ENCODE results near the gene KDM6A. TPM values are rescaled to one million over a fixed set of nuclear protein-coding genes. Genes with fewer than 3 reads are reported as not detected.

Gene KDM6A
- total and polyA plus RNA-seq, 2 donors (not counting 3 experiments of a cell fraction or from before 2014, with no cell fraction given): 9.0 to 20.6 TPM

DNA sequence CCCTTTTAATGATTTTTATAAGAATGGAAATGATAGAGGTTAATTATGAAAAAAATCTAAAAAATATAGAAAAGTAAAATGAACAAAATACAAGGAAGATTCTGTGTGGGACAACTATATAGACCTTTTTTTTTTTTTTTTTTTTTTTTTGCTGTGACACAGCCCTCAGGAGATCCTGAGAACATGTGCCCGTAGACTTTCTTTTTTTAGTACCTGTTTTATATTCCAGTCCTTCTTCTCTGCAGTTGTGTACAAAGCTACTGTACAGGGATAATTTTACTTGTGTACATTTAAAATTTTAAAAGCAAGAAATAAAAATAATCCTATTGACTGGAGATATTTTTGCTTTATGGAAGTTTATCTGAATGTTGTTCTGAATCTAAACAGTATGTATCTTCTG, 85.5 kb downstream of the KDM6A start:
- Histone ChIP-seq H3K4me2 (ENCODE audit: insufficient read depth, low read length) (no peak overlapping the region), H3K79me2 (ENCODE audit: control insufficient read depth, insufficient read depth, low read length) (peaks cover 41% of the 10 kb centered on the region), H3K9me1 (replicated peaks; ENCODE audit: control insufficient read depth, extremely low read depth, insufficient read depth, low read length) (no peaks in the 10 kb centered on the region), H4K20me1 (replicated peaks; ENCODE audit: control insufficient read depth, extremely low read depth, insufficient read depth, low read length) (no peaks in the 10 kb centered on the region), H3K4me1 (ENCODE audit: control insufficient read depth, extremely low read depth, insufficient read depth, low read length) (peaks cover 14% of the 10 kb centered on the region), H3K27ac (ENCODE audit: insufficient read depth, low read depth, low read length) (no peak overlapping the region), H3K36me3 (ENCODE audit: control insufficient read depth in 2 of 2, extremely low read depth in 1 of 2, insufficient read depth in 2 of 2, low read length in 2 of 2) (no peaks in the 10 kb centered on the region), H2AFZ (ENCODE audit: low read depth, low read length) (no peak overlapping the region), H3K27me3 (ENCODE audit: control insufficient read depth in 2 of 2, insufficient read depth in 2 of 2, low read length in 2 of 2) (no peaks in the 10 kb centered on the region), H3K9me3 (replicated peaks; ENCODE audit: control insufficient read depth, insufficient read depth, low read length) (no peaks in the 10 kb centered on the region), H3K4me3 (replicated peaks in 1 of 3; ENCODE audit: insufficient read depth in 1 of 3, low read depth in 1 of 3, low read length in 3 of 3) (no peak overlapping the region), H3K9ac (replicated peaks; ENCODE audit: extremely low read depth, insufficient read depth, low read length) (no peak overlapping the region)
- FAIRE-seq (no peak), DNase-seq (ENCODE audit: low read depth, low spot score) (no peak)
- no peak for TF ChIP-seq GATA2 (IDR thresholded peaks at IDR 0.05; ENCODE audit: insufficient read depth, insufficient read length, low read depth, low read length)
- TF ChIP-seq, protein P1, sequence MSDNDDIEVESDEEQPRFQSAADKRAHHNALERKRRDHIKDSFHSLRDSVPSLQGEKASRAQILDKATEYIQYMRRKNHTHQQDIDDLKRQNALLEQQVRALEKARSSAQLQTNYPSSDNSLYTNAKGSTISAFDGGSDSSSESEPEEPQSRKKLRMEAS (IDR thresholded peaks at IDR 0.05; ENCODE audit: insufficient read depth, insufficient read length): no peak
- TF ChIP-seq JUN (IDR thresholded peaks at IDR 0.05; ENCODE audit: borderline replicate concordance, insufficient read depth, insufficient read length, low read depth): no peak
- no peak for TF ChIP-seq CTCF (IDR thresholded peaks at IDR 0.05; ENCODE audit: extremely low read depth in 1 of 2, insufficient read depth in 1 of 2, low read depth in 1 of 2, low read length in 2 of 2)
- no peak for TF ChIP-seq POLR2A (IDR thresholded peaks at IDR 0.05; ENCODE audit: low read depth, low read length)
- TF ChIP-seq POLR2AphosphoS5 (IDR thresholded peaks at IDR 0.05; ENCODE audit: insufficient read depth, low read depth, low read length): no peak
- TF ChIP-seq MYC (IDR thresholded peaks at IDR 0.05; ENCODE audit: low read depth, low read length): no peak
- ChIA-PET CTCF (no interaction called here), POLR2A (no interaction called here)
- BruUV-seq (replicated peaks): no TSS peak
- dilution Hi-C loops (cut with MboI; ENCODE audit: extremely low pct_ligation_motif_present, low sequenced_read_pairs): no loop called here
- intact Hi-C loops (cut with micrococcal nuclease): no loop called here
